Umbilical cord (tissue), 2 donors: ENCODE data around the gene FAN1. TPM values are rescaled to one million over a fixed set of nuclear protein-coding genes. Genes with fewer than 3 reads are reported as not detected.

Experiments
- DNase-seq: peaks from one replicate; pipeline ENCODE4 v3.0.0-alpha.2; 2015; ENCODE audit warnings: low spot score
- total RNA-seq: library from RNA; depleted of rRNA; stranded (reverse); fragments of >200 nt; gene quantifications from one replicate; pipeline ENCODE4 v1.2.3, GENCODE V29; 2014; ENCODE audit warnings: low replicate concordance; ENCODE audit not compliant: insufficient read depth

Gene FAN1
- total RNA-seq, 1 donor from 2014 or later = 25.0 TPM

DNA sequence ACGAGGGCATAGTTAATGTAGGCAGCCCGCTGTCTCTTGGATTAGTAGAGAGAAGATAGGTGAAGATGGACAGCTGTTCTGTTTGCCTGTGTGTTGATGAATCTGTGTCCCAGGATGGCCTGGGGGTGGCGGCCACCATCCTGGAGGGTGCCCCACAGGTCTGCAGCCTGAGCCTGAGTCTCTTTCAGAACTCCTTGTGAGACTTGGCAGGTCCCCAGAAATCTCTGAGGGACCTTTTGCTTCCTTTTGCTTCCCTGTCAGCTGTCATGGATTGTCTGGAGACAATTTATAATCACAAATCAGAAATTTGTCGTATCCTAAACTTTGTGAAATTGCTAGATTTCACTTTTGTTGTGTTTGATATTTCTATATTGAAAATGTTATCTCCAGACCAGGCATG, 17.4 kb downstream of the FAN1 start:
- DNase-seq = no peak

- DNase-seq = no peak
Observed at GRCh38 chr15:30921781-30922479, 18.2 kb downstream of the FAN1 start.

- peak; percentile 14 for DNase-seq
Observed at GRCh38 chr15:30922480-30923311, 19.0 kb downstream of the FAN1 start.

GRCh38 chr15:30923429-30923828, 19.7 kb downstream of the FAN1 start:
- DNase-seq = no peak

DNA sequence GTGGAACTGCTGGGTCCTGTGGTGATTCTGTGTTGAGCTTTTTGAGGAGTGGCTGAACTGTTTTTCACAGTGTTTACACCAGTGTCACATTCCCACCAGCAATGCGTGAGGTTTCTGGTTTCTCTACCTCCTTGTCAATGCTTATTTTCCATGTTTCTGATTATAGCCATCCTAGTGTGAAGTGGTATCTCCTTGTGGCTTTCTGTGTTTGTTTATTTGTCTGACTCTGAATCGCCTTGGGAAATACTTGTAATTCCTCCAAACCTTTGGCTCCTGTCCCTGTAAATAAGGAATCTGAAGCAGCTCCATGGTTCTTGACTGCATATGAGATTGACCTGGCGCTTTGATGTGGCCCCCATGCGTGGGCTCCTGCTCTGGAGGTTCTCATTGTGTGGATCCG, 20.6 kb downstream of the FAN1 start:
- DNase-seq = no peak

DNA sequence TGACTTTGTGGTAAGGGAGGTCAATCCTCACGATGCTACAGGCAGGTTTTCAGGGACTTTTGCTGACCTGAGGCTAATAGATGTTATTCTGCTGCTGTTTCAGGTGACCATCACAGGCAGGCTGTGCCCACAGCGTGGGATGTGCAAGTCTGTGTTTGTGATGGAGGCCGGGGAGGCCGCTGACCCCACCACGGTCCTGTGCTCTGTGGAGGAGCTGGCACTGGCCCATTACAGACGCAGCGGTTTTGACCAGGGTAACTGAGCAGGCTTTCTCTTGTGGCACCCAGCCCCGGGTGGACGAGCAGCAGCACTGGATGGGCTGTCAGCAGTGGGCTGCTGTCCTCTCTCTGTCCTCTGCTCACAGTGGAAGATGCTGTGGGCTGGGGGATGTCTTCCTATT, 22.0 kb downstream of the FAN1 start:
- DNase-seq = no peak

GRCh38 chr15:30926161-30926560, 22.4 kb downstream of the FAN1 start:
- no peak for DNase-seq

DNA sequence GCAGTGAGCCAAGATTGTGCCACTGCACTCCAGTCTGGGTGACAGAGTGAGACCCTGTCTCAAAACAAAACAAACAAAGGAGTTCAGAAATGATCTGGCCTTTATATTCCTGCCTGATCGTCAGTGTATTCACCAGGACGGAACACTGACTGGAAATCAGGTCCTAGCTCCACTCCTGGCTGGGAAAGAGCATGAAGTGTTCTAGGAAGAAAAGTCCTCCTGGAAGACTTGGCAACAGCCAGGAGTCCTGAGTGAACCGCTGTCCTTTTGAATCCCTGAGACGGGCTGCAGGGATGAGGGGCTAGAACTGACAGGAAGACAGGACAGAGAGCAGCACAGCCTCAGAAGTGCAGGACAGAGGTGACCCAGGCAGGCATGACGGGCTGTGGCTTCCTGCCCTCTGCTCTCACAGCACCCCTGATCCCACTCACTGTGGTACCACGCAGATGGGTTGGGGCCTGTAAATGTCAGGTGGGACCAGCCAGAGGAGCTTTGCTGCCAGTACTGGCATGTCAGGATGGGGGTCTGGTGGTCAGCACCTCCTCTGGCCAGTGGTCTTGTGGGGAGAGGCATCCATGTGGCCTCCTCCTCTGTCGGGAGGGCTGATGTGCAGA, 23.5 kb downstream of the FAN1 start:
- no peak for DNase-seq

DNA sequence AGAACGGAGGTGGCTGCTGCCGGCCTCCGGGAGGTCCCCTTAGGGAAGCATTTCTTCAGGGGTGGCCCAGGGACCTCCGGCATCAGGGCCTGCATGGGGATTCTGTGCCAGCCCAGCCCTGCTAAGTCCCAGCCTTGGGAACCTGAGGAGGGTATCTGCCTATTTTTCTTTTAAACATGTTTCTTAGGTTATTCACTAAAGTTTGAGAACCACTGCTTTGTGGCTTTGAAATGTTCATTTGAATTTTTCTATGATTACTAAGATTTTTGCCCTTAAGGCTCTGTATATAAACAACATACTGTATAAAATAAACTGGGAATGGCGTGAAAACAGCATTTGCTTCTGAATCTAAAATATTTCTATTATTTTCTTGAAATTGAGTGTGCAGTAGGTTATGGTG, 24.4 kb downstream of the FAN1 start:
- no peak for DNase-seq

DNA sequence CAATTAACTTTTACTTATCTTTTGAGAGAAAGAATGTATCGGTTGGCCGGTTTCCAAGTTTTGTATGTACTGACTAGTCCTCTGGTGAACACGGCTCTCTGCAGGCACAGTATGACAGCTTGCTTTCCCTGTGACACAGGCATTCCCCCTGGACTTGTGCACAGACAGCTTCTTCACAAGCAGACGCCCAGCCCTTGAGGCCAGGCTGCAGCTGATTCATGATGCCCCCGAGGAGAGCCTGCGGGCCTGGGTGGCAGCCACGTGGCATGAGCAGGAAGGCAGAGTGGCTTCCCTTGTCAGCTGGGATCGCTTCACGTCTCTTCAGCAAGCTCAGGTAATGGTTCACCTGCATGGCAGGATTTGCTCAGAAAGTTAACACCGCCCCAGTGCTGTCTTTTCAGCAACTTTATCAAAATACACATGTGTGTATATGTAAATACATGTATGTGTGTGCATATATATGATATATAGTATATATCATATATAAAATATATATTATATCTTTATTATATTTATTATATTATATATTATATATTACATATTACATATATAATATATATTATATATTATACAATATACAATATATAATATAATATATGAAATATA, 25.5 kb downstream of the FAN1 start:
- no peak for DNase-seq

DNA sequence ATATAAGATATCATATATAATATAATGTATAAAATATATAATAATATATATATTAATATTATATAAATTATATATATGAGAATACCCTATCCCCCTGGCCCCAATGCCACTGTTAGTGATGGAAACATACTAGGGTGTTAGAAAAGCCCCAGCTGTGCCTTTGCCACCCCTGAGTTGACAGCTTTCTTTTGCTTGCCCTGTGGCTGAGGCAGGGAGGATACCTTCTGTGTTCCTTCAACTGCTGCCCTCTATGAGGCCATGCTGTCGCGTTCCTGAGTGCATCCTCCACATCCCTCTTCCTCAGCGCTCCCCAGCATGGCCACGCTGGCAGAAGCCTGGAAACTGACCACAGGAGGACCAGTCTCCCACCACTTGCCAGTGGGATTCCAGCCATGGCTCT, 26.3 kb downstream of the FAN1 start:
- DNase-seq = no peak

GRCh38 chr15:30930422-30930821, 26.7 kb downstream of the FAN1 start:
- no peak for DNase-seq

- no peak for DNase-seq
Observed at GRCh38 chr15:30933293-30933692, 29.6 kb downstream of the FAN1 start.

DNA sequence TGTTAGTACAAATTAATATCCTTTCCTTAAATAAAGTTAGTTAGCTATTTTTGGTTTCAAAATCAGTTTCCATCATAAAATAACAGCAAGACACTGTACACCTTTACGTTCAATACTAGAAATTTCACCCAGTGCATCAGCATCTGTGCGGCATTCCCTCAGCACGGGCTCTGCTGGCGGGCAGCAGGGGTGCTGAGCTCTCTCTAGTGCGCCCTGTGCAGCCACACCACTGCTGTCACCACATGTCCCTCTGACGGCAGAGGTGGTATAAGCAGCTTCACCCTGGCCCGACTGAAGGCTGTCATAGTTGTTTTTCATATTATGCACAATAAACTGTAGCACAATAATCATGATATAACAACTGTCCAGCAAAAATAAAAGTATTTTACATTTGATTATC, 35.4 kb downstream of the FAN1 start:
- DNase-seq = no peak

GRCh38 chr15:30940359-30940758, 36.6 kb downstream of the FAN1 start:
- no peak for DNase-seq

DNA sequence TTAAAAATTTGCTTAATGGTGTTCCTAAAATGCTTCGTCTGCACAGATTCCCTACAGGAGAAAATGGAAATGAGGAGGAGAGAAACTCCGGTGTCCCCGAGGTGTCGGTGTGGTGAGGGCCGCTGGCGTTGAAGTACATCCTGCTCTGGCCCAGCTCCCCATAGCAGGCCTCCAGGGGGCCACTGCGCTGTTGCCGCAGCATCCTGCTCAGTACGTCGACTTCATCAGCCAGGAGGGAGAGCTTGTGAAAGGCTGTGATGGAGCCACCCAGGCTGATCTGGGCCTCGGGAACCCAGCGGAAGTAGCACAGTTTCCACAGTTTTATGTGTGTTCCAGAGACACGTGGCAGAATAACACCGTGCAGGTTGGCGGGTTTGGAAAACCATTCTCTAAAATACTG, 37.8 kb downstream of the FAN1 start:
- DNase-seq = no peak

- DNase-seq = no peak
Observed at GRCh38 chr15:30943654-30944335, 40.1 kb downstream of the FAN1 start.

DNA sequence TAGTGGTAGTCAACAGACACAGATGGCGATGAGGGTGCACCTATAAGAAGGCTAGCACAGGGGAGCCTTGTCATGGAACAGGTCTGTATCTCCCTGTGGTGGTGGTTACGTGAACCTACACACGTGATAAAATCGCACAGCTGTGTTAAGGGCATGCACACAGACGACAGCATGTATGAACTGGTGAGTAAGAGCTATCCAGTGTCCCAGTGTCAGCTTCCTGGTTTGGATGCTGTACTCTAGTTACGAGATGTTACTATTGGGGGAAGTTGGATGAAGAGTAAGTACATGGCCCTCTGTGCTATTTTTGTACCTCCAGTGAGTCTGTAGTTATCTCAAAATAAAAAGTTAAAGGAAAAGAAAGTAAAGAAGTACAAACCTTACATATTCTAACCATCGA, 49.5 kb downstream of the FAN1 start:
- no peak for DNase-seq

DNA sequence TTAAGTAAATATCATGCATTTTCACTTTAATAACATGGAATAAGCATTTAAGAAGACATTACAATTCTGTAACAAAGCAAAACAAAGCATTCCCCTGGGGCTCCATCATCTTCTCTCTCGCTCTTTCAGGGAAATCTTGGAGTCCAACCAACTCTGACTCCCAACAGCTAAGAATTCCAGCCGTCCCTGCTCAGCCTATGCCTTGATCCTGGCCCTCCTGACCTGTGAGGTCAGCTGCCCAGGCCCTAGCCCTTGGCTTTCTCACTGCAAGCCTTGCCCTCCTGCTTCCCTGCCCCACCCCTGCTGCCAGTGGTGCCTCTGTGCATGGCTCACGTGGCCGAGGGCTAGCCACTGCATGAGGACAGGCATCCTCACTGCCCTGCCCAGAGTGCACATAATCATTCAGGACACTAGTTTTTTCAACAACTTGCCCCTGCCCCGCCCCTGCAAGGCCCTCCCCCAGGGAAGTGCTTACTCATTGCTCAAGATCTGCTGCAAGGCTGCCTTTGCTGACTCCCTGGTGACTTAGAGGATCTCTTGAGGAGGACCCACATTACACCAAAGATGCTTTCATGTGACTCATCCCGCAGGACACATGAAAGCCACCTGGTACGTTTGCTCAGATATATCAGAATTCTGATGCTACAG, 50.1 kb downstream of the FAN1 start:
- no peak for DNase-seq

GRCh38 chr15:30954674-30955073, 51.0 kb downstream of the FAN1 start:
- no peak for DNase-seq
